HepG2 (cell line): ENCODE measurements around the gene ADRA2A. TPM values are rescaled to one million over a fixed set of nuclear protein-coding genes. Genes with fewer than 3 reads are reported as not detected.

ENCODE experiments used
- ATAC-seq: fragments of 200-7000 bp; cut with Tn5 transposase; 3 replicates; pipeline ENCODE4 v1.9.1; 2020; ENCODE audit warnings: mild to moderate bottlenecking, moderate library complexity
- BruUV-seq: library from RNA; stranded (reverse); fragments of 400-500 nt; replicated peaks from 2 replicates; lab custom pipeline; 2021; lab: Mats Ljungman, UMichigan
- CTCF ChIA-PET: fragments of 300-600 bp; formaldehyde crosslinking; extraction: SDS; loops from one replicate; lab custom pipeline; 2021; ENCODE audit warnings: low total read pairs, inconsistent platforms, low intra/inter-chr PET ratio; lab: Yijun Ruan, JAX
- POLR2A ChIA-PET: fragments of 350-600 bp; sonication (Branson Sonifier 250); formaldehyde crosslinking; loops from one replicate; lab custom pipeline; 2020; ENCODE audit warnings: antibody characterized with exemption, inconsistent platforms; lab: Yijun Ruan, JAX
- DNase-seq: peaks from one replicate; pipeline ENCODE4 v3.0.0-alpha.2; 2015; ENCODE audit warnings: low spot score
- FAIRE-seq: peaks from 3 replicates; lab custom pipeline; 2011; peaks lifted over from hg19 to GRCh38; lab: Jason Lieb, UNC
- H2AFZ ChIP-seq: one replicate; pipeline ENCODE4 v1.6.1; 2011; ENCODE audit warnings: low read length, inconsistent platforms
- H3K27ac ChIP-seq: fragments of 300-600 bp; 3 replicates; pipeline ENCODE4 v1.8.0; 2011; ENCODE audit warnings: mixed run types, mild to moderate bottlenecking, mixed read lengths, low read length, inconsistent platforms; ENCODE audit not compliant: insufficient read depth; ENCODE audit errors: extremely low read length
- H3K27me3 ChIP-seq, 2 experiments: fragments of 200-600 bp in 1 of 2; 2 replicates in 1 of 2; 3 replicates in 1 of 2; pipeline versions ENCODE4 v1.6.0 to v1.8.0; 2011; ENCODE audit warnings: low read length in 2 of 2, mild to moderate bottlenecking in 2 of 2, moderate library complexity in 2 of 2, inconsistent platforms in 1 of 2; ENCODE audit not compliant: insufficient read depth in 2 of 2, control insufficient read depth in 1 of 2
- H3K36me3 ChIP-seq, 2 experiments: fragments of 200-600 bp in 1 of 2; replicated peaks in 1 of 2; 2 replicates in 1 of 2; 3 replicates in 1 of 2; pipeline versions ENCODE4 v1.5.1 to v1.8.0; 2011; ENCODE audit warnings: low read length in 2 of 2, inconsistent platforms in 1 of 2; ENCODE audit not compliant: insufficient read depth in 2 of 2, control insufficient read depth in 1 of 2
- H3K4me1 ChIP-seq: 2 replicates; pipeline ENCODE4 v1.5.1; 2012; ENCODE audit warnings: low read length, inconsistent platforms; ENCODE audit not compliant: insufficient read depth
- H3K4me2 ChIP-seq: 2 replicates; pipeline ENCODE4 v1.6.0; 2011; ENCODE audit warnings: low read depth, low read length, inconsistent platforms
- H3K4me3 ChIP-seq, 3 experiments: fragments of 200-600 bp in 1 of 3; sonication (generic), shearing (Covaris generic) in 1 of 3; replicated peaks in 1 of 3; 2 replicates each; pipeline ENCODE4 v1.5.1; 2011 to 2016; ENCODE audit warnings: low read length in 3 of 3, inconsistent platforms in 2 of 3, low read depth in 2 of 3, mild to moderate bottlenecking in 2 of 3, control low read depth in 1 of 3, mixed read lengths in 1 of 3; ENCODE audit not compliant: insufficient read depth in 1 of 3
- H3K79me2 ChIP-seq: one replicate; pipeline ENCODE4 v1.6.1; 2011; ENCODE audit warnings: low read length, inconsistent platforms; ENCODE audit not compliant: insufficient read depth
- H3K9ac ChIP-seq: 2 replicates; pipeline ENCODE4 v1.6.0; 2011; ENCODE audit warnings: mild to moderate bottlenecking, low read depth, low read length, inconsistent platforms; ENCODE audit not compliant: insufficient read depth
- H3K9me3 ChIP-seq: 2 replicates; pipeline ENCODE4 v1.5.1; 2012; ENCODE audit warnings: mild to moderate bottlenecking, low read length
- H4K20me1 ChIP-seq: 2 replicates; pipeline ENCODE4 v1.6.0; 2011; ENCODE audit warnings: inconsistent platforms, mild to moderate bottlenecking, low read length, moderate library complexity; ENCODE audit not compliant: insufficient read depth
- BORCS8-MEF2B ChIP-seq: sonication (generic); formaldehyde crosslinking; IDR thresholded peaks from 2 replicates; pipeline ENCODE4 v1.8.0; 2022; ENCODE audit warnings: mild to moderate bottlenecking, missing genetic modification reagents
- CENPT ChIP-seq: sonication (generic); formaldehyde crosslinking; IDR thresholded peaks from 2 replicates; pipeline ENCODE4 v1.8.0; 2022; ENCODE audit warnings: low read depth, mild to moderate bottlenecking, moderate library complexity, missing genetic modification reagents
- CHD2 ChIP-seq: IDR thresholded peaks from 2 replicates; pipeline ENCODE4 v1.6.1; 2011; ENCODE audit warnings: low read depth, low read length, improper control_type of control experiment
- GTF2F1 ChIP-seq: fragments of 150-350 bp; IDR thresholded peaks from 2 replicates; pipeline ENCODE4 v1.6.1; 2014; ENCODE audit warnings: low read length
- MZF1 ChIP-seq: sonication (generic); formaldehyde crosslinking; IDR thresholded peaks from 2 replicates; pipeline ENCODE4 v1.8.1; 2023; ENCODE audit warnings: mild to moderate bottlenecking, missing genetic modification reagents, borderline replicate concordance
- NBN ChIP-seq: fragments of 450-650 bp; conservative IDR thresholded peaks from 2 replicates; pipeline ENCODE4 v1.6.1; 2017
- POGK ChIP-seq: sonication (generic); formaldehyde crosslinking; conservative IDR thresholded peaks from 2 replicates; pipeline ENCODE4 v1.8.0; 2022; ENCODE audit warnings: mild to moderate bottlenecking, moderate library complexity, missing genetic modification reagents
- POLR2G ChIP-seq: fragments of 200-400 bp; formaldehyde crosslinking; IDR thresholded peaks from 2 replicates; pipeline ENCODE4 v1.6.1; 2018; ENCODE audit warnings: mild to moderate bottlenecking, low read depth, low read length, moderate library complexity
- SSRP1 ChIP-seq: IDR thresholded peaks from 2 replicates; pipeline ENCODE4 v1.6.1; 2016; ENCODE audit warnings: control low read depth
- TRIM24 ChIP-seq: sonication (generic); formaldehyde crosslinking; IDR thresholded peaks from 2 replicates; pipeline ENCODE4 v1.8.0; 2022; ENCODE audit warnings: mild to moderate bottlenecking, missing genetic modification reagents
- ZFX ChIP-seq: sonication (generic); formaldehyde crosslinking; IDR thresholded peaks from 2 replicates; pipeline ENCODE4 v1.4.0; 2020; ENCODE audit warnings: mild to moderate bottlenecking, low read depth, missing genetic modification reagents, moderate library complexity
- ZKSCAN1 ChIP-seq: fragments of 150-350 bp; IDR thresholded peaks from 2 replicates; pipeline ENCODE4 v1.6.1; 2014; ENCODE audit warnings: low read length
- ZNF18 ChIP-seq: sonication (generic); formaldehyde crosslinking; IDR thresholded peaks from 2 replicates; pipeline ENCODE4 v1.8.0; 2022; ENCODE audit warnings: mild to moderate bottlenecking, missing genetic modification reagents; ENCODE audit not compliant: insufficient replicate concordance
- ZNF350 ChIP-seq: sonication (generic); formaldehyde crosslinking; IDR thresholded peaks from 2 replicates; pipeline ENCODE4 v1.4.0; 2020; ENCODE audit warnings: mild to moderate bottlenecking, low read depth, missing genetic modification reagents, borderline replicate concordance
- ZNF446 ChIP-seq: sonication (generic); formaldehyde crosslinking; IDR thresholded peaks from 2 replicates; pipeline ENCODE4 v1.5.0; 2020; ENCODE audit warnings: mild to moderate bottlenecking, missing genetic modification reagents
- ZNF563 ChIP-seq: sonication (generic); formaldehyde crosslinking; IDR thresholded peaks from 2 replicates; pipeline ENCODE4 v1.8.0; 2022; ENCODE audit warnings: mild to moderate bottlenecking, moderate library complexity, missing genetic modification reagents
- ZNF574 ChIP-seq: sonication (generic); formaldehyde crosslinking; IDR thresholded peaks from 2 replicates; pipeline ENCODE4 v1.4.0; 2020; ENCODE audit warnings: missing genetic modification reagents
- WGBS: methylation state at CpG from one replicate; pipeline ENCODE4 v1.1.6; 2017; ENCODE audit warnings: low lambda C conversion rate; 5-methylcytosine and 5-hydroxymethylcytosine counted together
- in situ Hi-C: cut with HindIII; loops from 2 replicates; pipeline ENCODE4 v1.10.0; 2017; ENCODE audit warnings: low pct_unique_long_range_greater_than_20kb; ENCODE audit not compliant: extremely low pct_ligation_motif_present
- intact Hi-C: fragments of 100-400 bp; cut with micrococcal nuclease; formaldehyde crosslinking; loops from one replicate; pipeline ENCODE4 v1.10.0; 2022; ENCODE audit not compliant: unreplicated experiment
- polyA plus RNA-seq, 8 experiments: library from polyadenylated mRNA; depleted of rRNA in 3 of 8; stranded (reverse) in 7 of 8; unstranded in 1 of 8; fragments of >200 nt; fragmentation: Illumina TruSeq in 4 of 8; extraction: Trizol in 4 of 8; gene quantifications; 2 replicates each; pipeline versions ENCODE4 v1.2.1 to v1.2.3, GENCODE V29; 2011 to 2016; ENCODE audit warnings: low read depth in 4 of 8, missing spikeins in 1 of 8, mixed read lengths in 1 of 8; ENCODE audit not compliant: insufficient read depth in 1 of 8
- total RNA-seq, 5 experiments: library from RNA; depleted of rRNA; stranded (reverse); fragments of >200 nt; fragmentation: Illumina TruSeq; extraction: Trizol; gene quantifications; 2 replicates each; pipeline ENCODE4 v1.2.3, GENCODE V29; 2016; ENCODE audit warnings: low read depth in 1 of 5

Gene ADRA2A
- total and polyA plus RNA-seq, 2 of the 13 experiments (the other 11 are each of a cell fraction or from before 2014, with no cell fraction given) = 0.01 TPM; not detected in 1

- TF ChIP-seq ZNF574 (CRISPR knock-in tag) = no peak
- TF ChIP-seq ZNF563 = no peak
- TF ChIP-seq, all 625 proteins: peak for 0
Measured at GRCh38 chr10:111087968-111088505, 11.2 kb downstream of the ADRA2A start (continued).

- Histone ChIP-seq H3K27me3 (peaks cover 0 to 5% of the 10 kb centered on the region in 2 experiments; a peak in 3 of 5 replicates), H4K20me1 (no peaks in the 10 kb centered on the region), H3K27ac (no peak overlapping the region), H3K9me3 (no peaks in the 10 kb centered on the region), H3K9ac (no peak overlapping the region), H3K79me2 (no peaks in the 10 kb centered on the region), H3K4me1 (no peaks in the 10 kb centered on the region), H2AFZ (no peak overlapping the region), H3K36me3 (no peaks in the 10 kb centered on the region), H3K4me2 (no peak overlapping the region), H3K4me3 (no peak overlapping the region)
- POLR2A ChIA-PET = no interaction called here
- intact Hi-C loops (loop anchor here (10.0 kb wide), 1 partner anchor 196 kb away; no protein-coding TSS in a partner anchor), in situ Hi-C loops (loop anchor here (25.0 kb wide), 1 partner anchor 1223 kb away; no protein-coding TSS in a partner anchor)
- no peak for DNase-seq
- 2% methylated on average over 3 of the region's 3 CpGs for WGBS
- ATAC-seq = no peak
- BruUV-seq = no TSS peak
- CTCF ChIA-PET = no interaction called here
- FAIRE-seq = no peak
- TF ChIP-seq ZFX (CRISPR knock-in tag) = no peak
- no peak for TF ChIP-seq BORCS8-MEF2B
- no peak for TF ChIP-seq MZF1 (CRISPR knock-in tag)
- no peak for TF ChIP-seq POGK (CRISPR knock-in tag)
- no peak for TF ChIP-seq ZNF446 (CRISPR knock-in tag)
- no peak for TF ChIP-seq CHD2
- TF ChIP-seq TRIM24 (CRISPR knock-in tag) = no peak
- no peak for TF ChIP-seq ZNF350 (CRISPR knock-in tag)
- TF ChIP-seq CENPT (CRISPR knock-in tag) = no peak
- TF ChIP-seq NBN = no peak
- no peak for TF ChIP-seq POLR2G
- TF ChIP-seq ZNF18 (CRISPR knock-in tag) = no peak
- TF ChIP-seq GTF2F1 = no peak
- TF ChIP-seq SSRP1 (CRISPR knock-in tag) = no peak
- TF ChIP-seq ZKSCAN1 = no peak
Measured at GRCh38 chr10:111089293-111089692, 12.5 kb downstream of the ADRA2A start.
